H1 (cell line): Measurements from ENCODE around the gene NUB1. TPM values are rescaled to one million over a fixed set of nuclear protein-coding genes. Genes with fewer than 3 reads are reported as not detected.
A peak's percentile ranks its signal among the peaks of the same experiment; 100 is the strongest.

Experiments used
- CTCF ChIA-PET: fragments of 300-600 bp; sonication (Branson Sonifier 250); formaldehyde crosslinking; loops from one replicate; lab custom pipeline; 2021; ENCODE audit not compliant: partially characterized antibody; lab: Charles Lee
- POLR2A ChIA-PET: fragments of 300-600 bp; sonication (Branson Sonifier 250); formaldehyde crosslinking; loops from one replicate; lab custom pipeline; 2021; ENCODE audit warnings: inconsistent platforms; ENCODE audit not compliant: partially characterized antibody; lab: Charles Lee
- DNase-seq, 2 experiments: peaks; one replicate each; pipeline versions ENCODE4 v3.0.0 to v3.0.0-alpha.2; 2010 to 2022; ENCODE audit warnings: low spot score in 2 of 2, low read depth in 1 of 2, mixed read lengths in 1 of 2
- FAIRE-seq: peaks from 2 replicates; lab custom pipeline; 2011; peaks lifted over from hg19 to GRCh38; lab: Jason Lieb, UNC
- H2AFZ ChIP-seq: 2 replicates; pipeline ENCODE4 v1.8.1; 2012; ENCODE audit warnings: low read length, inconsistent platforms
- H2AK5ac ChIP-seq: 2 replicates; pipeline ENCODE4 v1.6.1; 2013; ENCODE audit warnings: low read depth, low read length
- H2BK120ac ChIP-seq: replicated peaks from 2 replicates; pipeline ENCODE3; 2013; ENCODE audit warnings: low read depth, low read length, inconsistent platforms
- H2BK12ac ChIP-seq: 2 replicates; pipeline ENCODE4 v1.6.1; 2013; ENCODE audit warnings: low read depth, low read length
- H2BK15ac ChIP-seq: 2 replicates; pipeline ENCODE4 v1.6.1; 2013; ENCODE audit warnings: low read length
- H2BK20ac ChIP-seq: 2 replicates; pipeline ENCODE4 v1.6.1; 2013; ENCODE audit warnings: low read length
- H2BK5ac ChIP-seq: 2 replicates; pipeline ENCODE4 v1.6.1; 2013; ENCODE audit warnings: low read depth, low read length
- H3K14ac ChIP-seq: 2 replicates; pipeline ENCODE4 v1.6.1; 2013; ENCODE audit warnings: inconsistent platforms; ENCODE audit not compliant: insufficient read length
- H3K18ac ChIP-seq: 2 replicates; pipeline ENCODE4 v1.6.1; 2013; ENCODE audit warnings: low read length; ENCODE audit errors: extremely low read depth
- H3K23ac ChIP-seq: 2 replicates; pipeline ENCODE4 v1.6.1; 2013; ENCODE audit warnings: inconsistent platforms; ENCODE audit not compliant: insufficient read length
- H3K23me2 ChIP-seq: 2 replicates; pipeline ENCODE4 v1.6.1; 2013; ENCODE audit warnings: low read depth, low read length
- H3K27ac ChIP-seq: 2 replicates; pipeline ENCODE4 v1.6.1; 2011; ENCODE audit warnings: low read depth, low read length, inconsistent platforms
- H3K27me3 ChIP-seq, 4 experiments: replicated peaks in 1 of 4; 1 replicate in 1 of 4; 2 replicates in 3 of 4; pipeline versions ENCODE4 v1.6.1 to v1.8.1; 2011 to 2013; ENCODE audit warnings: low read length in 3 of 4, mild to moderate bottlenecking in 3 of 4, inconsistent platforms in 2 of 4, mixed read lengths in 2 of 4, moderate library complexity in 1 of 4; ENCODE audit not compliant: control insufficient read depth in 3 of 4, insufficient read depth in 3 of 4; ENCODE audit errors: extremely low read depth in 1 of 4
- H3K36me3 ChIP-seq, 4 experiments: 2 replicates each; pipeline versions ENCODE4 v1.6.1 to v1.8.1; 2011 to 2013; ENCODE audit warnings: mild to moderate bottlenecking in 4 of 4, low read length in 3 of 4, moderate library complexity in 2 of 4, control low read depth in 1 of 4, inconsistent platforms in 1 of 4; ENCODE audit not compliant: insufficient read depth in 4 of 4, control insufficient read depth in 2 of 4
- H3K4ac ChIP-seq: replicated peaks from 2 replicates; pipeline ENCODE3; 2013; ENCODE audit warnings: low read length, low read depth, mixed read lengths, inconsistent platforms; ENCODE audit not compliant: insufficient read length
- H3K4me1 ChIP-seq, 4 experiments: replicated peaks in 1 of 4; 1 replicate in 1 of 4; 2 replicates in 3 of 4; pipeline versions ENCODE4 v1.6.1 to v1.8.1; 2011 to 2013; ENCODE audit warnings: low read length in 3 of 4, inconsistent platforms in 2 of 4, mixed read lengths in 1 of 4; ENCODE audit not compliant: insufficient read depth in 4 of 4, control insufficient read depth in 3 of 4
- H3K4me2 ChIP-seq, 2 experiments: 2 replicates each; pipeline versions ENCODE4 v1.6.1 to v1.8.1; 2011 to 2013; ENCODE audit warnings: low read depth in 2 of 2, low read length in 2 of 2, control low read depth in 1 of 2, inconsistent platforms in 1 of 2, mild to moderate bottlenecking in 1 of 2; ENCODE audit not compliant: insufficient read depth in 1 of 2
- H3K4me3 ChIP-seq, 4 experiments: fragments of 200-600, 300-600 bp in 1 of 4; sonication (generic), shearing (Covaris generic), sonication (Bioruptor Twin) in 1 of 4; 2 replicates each; pipeline versions ENCODE4 v1.5.1 to v1.8.1; 2011 to 2016; ENCODE audit warnings: low read length in 4 of 4, low read depth in 3 of 4, control low read depth in 2 of 4, inconsistent platforms in 2 of 4, mild to moderate bottlenecking in 2 of 4, mixed read lengths in 1 of 4, moderate library complexity in 1 of 4; ENCODE audit not compliant: insufficient read depth in 2 of 4; ENCODE audit errors: extremely low read depth in 1 of 4
- H3K56ac ChIP-seq: replicated peaks from 2 replicates; pipeline ENCODE3; 2013; ENCODE audit warnings: low read depth, mild to moderate bottlenecking, mixed read lengths, low read length, inconsistent platforms; ENCODE audit not compliant: insufficient read length
- H3K79me1 ChIP-seq: 2 replicates; pipeline ENCODE4 v1.6.1; 2013; ENCODE audit warnings: low read depth, low read length, control low read depth
- H3K79me2 ChIP-seq, 2 experiments: 2 replicates each; pipeline versions ENCODE4 v1.6.1 to v1.8.1; 2012 to 2013; ENCODE audit warnings: low read length in 2 of 2, mild to moderate bottlenecking in 2 of 2, inconsistent platforms in 1 of 2; ENCODE audit not compliant: insufficient read depth in 2 of 2, control insufficient read depth in 1 of 2
- H3K9ac ChIP-seq, 4 experiments: replicated peaks in 1 of 4; 1 replicate in 1 of 4; 2 replicates in 3 of 4; pipeline versions ENCODE4 v1.6.1 to v1.8.1; 2011 to 2013; ENCODE audit warnings: low read depth in 3 of 4, low read length in 3 of 4, control low read depth in 2 of 4, mild to moderate bottlenecking in 2 of 4, moderate library complexity in 2 of 4, inconsistent platforms in 1 of 4; ENCODE audit errors: extremely low read depth in 1 of 4
- H3K9me3 ChIP-seq, 2 experiments: 2 replicates each; pipeline versions ENCODE4 v1.6.1 to v1.8.1; 2012 to 2013; ENCODE audit warnings: mild to moderate bottlenecking in 2 of 2, moderate library complexity in 2 of 2, control low read depth in 1 of 2, inconsistent platforms in 1 of 2, low read depth in 1 of 2, low read length in 1 of 2, mixed read lengths in 1 of 2; ENCODE audit not compliant: insufficient read depth in 2 of 2
- H4K20me1 ChIP-seq, 2 experiments: replicated peaks in 1 of 2; 2 replicates each; pipeline versions ENCODE3 to v1.8.1; 2011 to 2013; ENCODE audit warnings: inconsistent platforms in 2 of 2, low read length in 2 of 2, mild to moderate bottlenecking in 1 of 2; ENCODE audit not compliant: insufficient read depth in 2 of 2, control insufficient read depth in 1 of 2
- H4K5ac ChIP-seq: 2 replicates; pipeline ENCODE4 v1.6.1; 2013; ENCODE audit warnings: low read length, low read depth, mixed read lengths, inconsistent platforms; ENCODE audit not compliant: insufficient read length
- H4K8ac ChIP-seq: 2 replicates; pipeline ENCODE4 v1.8.0; 2013; ENCODE audit warnings: mild to moderate bottlenecking, moderate library complexity, low read length, inconsistent platforms; ENCODE audit not compliant: insufficient read depth; ENCODE audit errors: extremely low read depth
- H4K91ac ChIP-seq: replicated peaks from 2 replicates; pipeline ENCODE3; 2013; ENCODE audit warnings: low read length, mixed read lengths, inconsistent platforms; ENCODE audit not compliant: insufficient read length
- CTBP2 ChIP-seq: IDR thresholded peaks from 2 replicates; pipeline ENCODE4 v1.7.0; 2011; ENCODE audit warnings: borderline replicate concordance, mild to moderate bottlenecking, moderate library complexity, mixed read lengths, low read length; ENCODE audit not compliant: insufficient read depth, insufficient read length
- CTCF ChIP-seq, 3 experiments: IDR thresholded peaks; 1 replicate in 2 of 3; 2 replicates in 1 of 3; pipeline versions ENCODE4 v1.5.1 to v1.6.1; 2011; ENCODE audit warnings: low read length in 3 of 3, mild to moderate bottlenecking in 3 of 3, inconsistent platforms in 2 of 3, low read depth in 1 of 3, moderate library complexity in 1 of 3; ENCODE audit not compliant: insufficient read depth in 1 of 3; ENCODE audit errors: control extremely low read depth in 1 of 3
- RAD21 ChIP-seq, 2 experiments: IDR thresholded peaks in 1 of 2; conservative IDR thresholded peaks in 1 of 2; 2 replicates each; pipeline ENCODE4 v1.6.1; 2011; ENCODE audit warnings: low read depth in 2 of 2, low read length in 2 of 2, improper control_type of control experiment in 1 of 2, inconsistent platforms in 1 of 2, mild to moderate bottlenecking in 1 of 2, moderate library complexity in 1 of 2
- RXRA ChIP-seq: IDR thresholded peaks from 2 replicates; pipeline ENCODE4 v1.6.1; 2011; ENCODE audit warnings: low read depth, mild to moderate bottlenecking, low read length, moderate library complexity; ENCODE audit not compliant: insufficient read depth
- SP2 ChIP-seq: IDR thresholded peaks from 2 replicates; pipeline ENCODE4 v1.6.1; 2012; ENCODE audit warnings: mild to moderate bottlenecking, low read length, inconsistent platforms
- TAF7 ChIP-seq: optimal IDR thresholded peaks from 2 replicates; pipeline ENCODE3; 2011; ENCODE audit warnings: low read depth, mild to moderate bottlenecking, inconsistent platforms, low read length, moderate library complexity, borderline replicate concordance
- WGBS, 2 experiments: shearing (Covaris generic) in 1 of 2; methylation state at CpG; one replicate each; pipeline versions ENCODE4 v1.1.6 to v1.1.7; 2013 to 2015; ENCODE audit warnings: low lambda C conversion rate in 2 of 2, mixed read lengths in 2 of 2, inconsistent platforms in 1 of 2, low coverage in 1 of 2, missing lambda C conversion rate in 1 of 2; ENCODE audit not compliant: insufficient replicate concordance in 2 of 2, insufficient coverage in 1 of 2, insufficient read length in 1 of 2; ENCODE audit errors: extremely low coverage in 1 of 2, missing lambda C conversion rate in 1 of 2; 5-methylcytosine and 5-hydroxymethylcytosine counted together
- polyA plus RNA-seq, 7 experiments: library from polyadenylated mRNA; depleted of rRNA in 3 of 7; stranded (reverse) in 5 of 7; unstranded in 2 of 7; fragments of >200 nt in 5 of 7; fragments of 200-250 nt in 2 of 7; gene quantifications; 1 replicate in 5 of 7; 2 replicates in 1 of 7; 4 replicates in 1 of 7; pipeline versions ENCODE4 v1.2.1 to v1.2.3, GENCODE V29; 2011 to 2013; ENCODE audit warnings: missing spikeins in 2 of 7, mixed read lengths in 2 of 7
- total RNA-seq: library from RNA; stranded (reverse); fragmentation: NEBNext Ultra II Directional; extraction: Animal tissue kit (Norgen Biotek cat#: 25700); gene quantifications from 2 replicates; pipeline ENCODE4 v1.2.1, GENCODE V29; 2021

Gene NUB1
- total and polyA plus RNA-seq, 2 of the 8 experiments (the other 6 are each of a cell fraction or from before 2014, with no cell fraction given), result 22.1 to 43.5 TPM

- DNase-seq (peak; percentile 13 to 87), FAIRE-seq (peak; percentile 74)
- WGBS, 2 experiments, result 46% methylated on average over 12 of the region's 13 CpGs; no CpG with 5 or more reads in 1 of the 2 experiments
- Histone ChIP-seq H2BK20ac (no peak overlapping the region), H3K23me2 (peaks cover 13% of the 10 kb centered on the region; the same call in 1 of the 2 replicates), H4K8ac (no peak overlapping the region), H2BK5ac (no peak overlapping the region), H3K4me1 (no peaks in the 10 kb centered on the region), H3K36me3 (no peaks in the 10 kb centered on the region), H3K27me3 (no peaks in the 10 kb centered on the region), H3K4me2 (no peak overlapping the region), H3K18ac (no peak overlapping the region), H4K91ac (no peak overlapping the region), H4K20me1 (peaks cover 0 to 9% of the 10 kb centered on the region in 2 experiments), H3K4ac (no peak overlapping the region), H3K56ac (no peak overlapping the region), H3K9me3 (peaks cover 13 to 16% of the 10 kb centered on the region in 2 experiments), H4K5ac (no peak overlapping the region), H3K9ac (no peak overlapping the region), H3K23ac (no peak overlapping the region), H3K79me2 (no peaks in the 10 kb centered on the region), H2AK5ac (no peak overlapping the region), H2BK120ac (no peak overlapping the region), H2BK15ac (no peak overlapping the region), H3K27ac (no peak overlapping the region), H2AFZ (no peak overlapping the region), H3K14ac (no peak overlapping the region), H2BK12ac (no peak overlapping the region), H3K79me1 (no peaks in the 10 kb centered on the region), H3K4me3 (no peak overlapping the region)
- no peak for TF ChIP-seq SP2
- no peak for TF ChIP-seq RXRA
- no peak for TF ChIP-seq CTBP2
- TF ChIP-seq CTCF (IDR thresholded peaks at IDR 0.05; ENCODE audit: control extremely low read depth in 1 of 3, insufficient read depth in 1 of 3, low read depth in 1 of 3, low read length in 3 of 3), result peak; percentile 56 to 86 (median 80)
- TF ChIP-seq TAF7, result no peak
- peak; percentile 85 to 87 for TF ChIP-seq RAD21 (IDR thresholded peaks at IDR 0.05 in 1 of 2, conservative IDR thresholded peaks at IDR 0.05 in 1 of 2; ENCODE audit: low read depth in 2 of 2, low read length in 2 of 2)
- ChIA-PET POLR2A (interaction anchor here (0.6 to 2.3 kb wide), 2 partner anchors 35 to 267 kb away, joined by 3 to 8 read pairs; partner anchors contain the start of gene ASIC3), CTCF (interaction anchor here (0.6 to 5.6 kb wide), 43 partner anchors 9 to 453 kb away, joined by 3 to 161 read pairs (median 4); partner anchors contain the start of genes CHPF2 and NUB1)
These were observed 26.5 kb upstream of the NUB1 start for GRCh38 chr7:151315038-151315655.
